ENCODE measurements around the gene HP1BP3.

Gene HP1BP3

DNA sequence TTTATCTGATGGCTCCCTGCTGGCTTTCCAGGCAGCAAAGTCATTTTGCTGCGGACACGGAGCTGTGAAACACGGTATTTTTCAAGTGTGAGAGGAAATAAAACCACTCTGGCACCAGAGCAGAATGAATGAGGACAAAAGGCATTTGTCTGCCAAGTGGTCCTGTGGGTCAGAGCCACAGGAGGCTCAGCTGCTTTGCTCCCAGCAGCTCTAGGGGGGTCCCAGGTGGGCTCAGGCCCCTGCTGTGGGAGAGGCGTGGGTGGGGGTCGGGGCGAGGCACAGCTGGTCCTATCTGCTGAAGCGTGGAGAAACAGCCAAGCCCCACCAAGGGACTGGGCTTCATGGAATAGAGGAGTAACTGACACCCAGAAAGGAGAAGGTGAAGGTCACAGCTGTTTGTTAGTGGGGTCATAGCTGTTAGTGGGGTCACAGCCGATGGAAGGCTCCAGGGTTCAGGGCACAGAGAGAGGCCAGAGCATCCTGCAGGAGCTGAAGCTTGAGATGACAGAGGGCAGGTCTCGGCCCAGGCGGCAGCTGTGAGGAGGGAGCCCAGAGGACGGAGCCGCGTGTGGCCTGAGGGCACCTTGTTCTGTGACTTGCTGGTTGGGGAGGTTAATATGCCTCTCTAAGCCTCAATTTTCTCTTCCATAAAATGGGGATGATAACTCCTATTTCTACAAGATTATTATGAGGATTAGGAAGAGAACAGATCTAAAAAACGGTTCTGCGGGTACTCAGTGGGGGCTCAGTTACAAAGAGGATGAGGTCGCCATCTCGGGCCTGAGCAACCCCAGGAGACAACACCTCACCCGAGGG is 76.4 kb downstream of the HP1BP3 start:
- Histone ChIP-seq H3K27me3 (ENCODE audit: control insufficient read depth, low read length) (no peaks in the 10 kb centered on the region), H3K4me1 (ENCODE audit: control insufficient read depth, low read length) (no peaks in the 10 kb centered on the region), H3F3A (ENCODE audit: control insufficient read depth, insufficient read depth) (no peaks in the 10 kb centered on the region), H3K36me3 (ENCODE audit: control insufficient read depth, low read length) (no peaks in the 10 kb centered on the region), H3K27ac (ENCODE audit: low read depth, low read length) (no peak overlapping the region), H3K9me2 (replicated peaks; ENCODE audit: control insufficient read depth, low read length) (no peaks in the 10 kb centered on the region), H3K79me2 (ENCODE audit: control insufficient read depth, low read length) (no peaks in the 10 kb centered on the region), H3K9me3 (ENCODE audit: control insufficient read depth, insufficient read depth, low read length) (no peaks in the 10 kb centered on the region), H4K20me1 (ENCODE audit: control insufficient read depth, insufficient read depth, low read depth, low read length) (no peaks in the 10 kb centered on the region), H3K4me2 (ENCODE audit: low read length) (no peak overlapping the region), H3K4me3 (ENCODE audit: low read length) (no peak overlapping the region)
- TF ChIP-seq EZH2phosphoT487 (IDR thresholded peaks at IDR 0.05; ENCODE audit: borderline replicate concordance, low read length) = no peak
- TF ChIP-seq, protein P1, sequence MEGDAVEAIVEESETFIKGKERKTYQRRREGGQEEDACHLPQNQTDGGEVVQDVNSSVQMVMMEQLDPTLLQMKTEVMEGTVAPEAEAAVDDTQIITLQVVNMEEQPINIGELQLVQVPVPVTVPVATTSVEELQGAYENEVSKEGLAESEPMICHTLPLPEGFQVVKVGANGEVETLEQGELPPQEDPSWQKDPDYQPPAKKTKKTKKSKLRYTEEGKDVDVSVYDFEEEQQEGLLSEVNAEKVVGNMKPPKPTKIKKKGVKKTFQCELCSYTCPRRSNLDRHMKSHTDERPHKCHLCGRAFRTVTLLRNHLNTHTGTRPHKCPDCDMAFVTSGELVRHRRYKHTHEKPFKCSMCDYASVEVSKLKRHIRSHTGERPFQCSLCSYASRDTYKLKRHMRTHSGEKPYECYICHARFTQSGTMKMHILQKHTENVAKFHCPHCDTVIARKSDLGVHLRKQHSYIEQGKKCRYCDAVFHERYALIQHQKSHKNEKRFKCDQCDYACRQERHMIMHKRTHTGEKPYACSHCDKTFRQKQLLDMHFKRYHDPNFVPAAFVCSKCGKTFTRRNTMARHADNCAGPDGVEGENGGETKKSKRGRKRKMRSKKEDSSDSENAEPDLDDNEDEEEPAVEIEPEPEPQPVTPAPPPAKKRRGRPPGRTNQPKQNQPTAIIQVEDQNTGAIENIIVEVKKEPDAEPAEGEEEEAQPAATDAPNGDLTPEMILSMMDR (IDR thresholded peaks at IDR 0.05; ENCODE audit: low read depth, low read length, poor library complexity, severe bottlenecking) = no peak

DNA sequence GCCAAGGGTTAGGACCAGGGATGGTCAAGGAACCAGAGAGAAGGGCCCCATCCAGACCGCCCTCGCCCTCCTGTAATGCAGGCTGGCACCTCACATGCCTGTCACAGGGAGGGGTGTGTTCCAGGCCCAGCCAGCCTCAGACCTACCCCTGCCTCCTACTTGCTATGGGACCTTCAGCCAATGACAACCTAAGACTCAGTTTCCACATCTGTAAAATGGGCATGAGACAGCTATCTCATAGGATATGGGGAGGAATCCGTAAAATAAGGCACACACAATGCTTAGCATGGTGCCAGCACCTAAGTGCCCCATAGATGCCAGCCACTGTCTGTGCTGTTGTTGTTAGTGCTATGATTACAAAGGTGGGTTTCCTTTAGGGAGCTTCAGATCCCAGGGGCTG is 77.2 kb downstream of the HP1BP3 start:
- TF ChIP-seq, protein P1 (IDR thresholded peaks at IDR 0.05; ENCODE audit: low read depth, low read length, poor library complexity, severe bottlenecking) = no peak
- TF ChIP-seq EZH2phosphoT487 (IDR thresholded peaks at IDR 0.05; ENCODE audit: borderline replicate concordance, low read length) = no peak
- Histone ChIP-seq H4K20me1 (ENCODE audit: control insufficient read depth, insufficient read depth, low read depth, low read length) (no peaks in the 10 kb centered on the region), H3K36me3 (ENCODE audit: control insufficient read depth, low read length) (no peaks in the 10 kb centered on the region), H3K4me3 (ENCODE audit: low read length) (no peak overlapping the region), H3K9me2 (replicated peaks; ENCODE audit: control insufficient read depth, low read length) (no peaks in the 10 kb centered on the region), H3F3A (ENCODE audit: control insufficient read depth, insufficient read depth) (no peaks in the 10 kb centered on the region), H3K27ac (ENCODE audit: low read depth, low read length) (no peak overlapping the region), H3K27me3 (ENCODE audit: control insufficient read depth, low read length) (no peaks in the 10 kb centered on the region), H3K4me2 (ENCODE audit: low read length) (no peak overlapping the region), H3K4me1 (ENCODE audit: control insufficient read depth, low read length) (no peaks in the 10 kb centered on the region), H3K79me2 (ENCODE audit: control insufficient read depth, low read length) (no peaks in the 10 kb centered on the region), H3K9me3 (ENCODE audit: control insufficient read depth, insufficient read depth, low read length) (no peaks in the 10 kb centered on the region)

DNA sequence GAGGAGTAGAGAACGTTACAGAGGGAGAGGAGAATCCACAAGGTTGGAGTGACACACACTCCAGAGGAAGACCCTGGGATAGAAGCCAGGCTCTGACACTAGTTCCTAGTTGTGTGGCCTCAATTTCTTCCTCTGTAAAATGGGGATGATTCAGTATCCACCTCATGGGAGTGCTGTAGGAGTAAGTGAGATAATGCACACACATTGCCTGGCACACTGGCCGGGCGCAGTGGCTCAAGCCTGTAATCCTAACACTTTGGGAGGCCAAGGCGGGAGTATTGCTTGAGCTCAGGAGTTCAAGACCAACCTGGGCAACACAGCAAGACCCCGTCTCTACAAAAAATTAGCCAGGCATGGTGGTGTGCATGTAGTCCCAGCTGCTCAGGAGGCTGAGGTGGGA is 78.2 kb downstream of the HP1BP3 start:
- Histone ChIP-seq H3K4me1 (ENCODE audit: control insufficient read depth, low read length) (no peaks in the 10 kb centered on the region), H3K4me2 (ENCODE audit: low read length) (no peak overlapping the region), H4K20me1 (ENCODE audit: control insufficient read depth, insufficient read depth, low read depth, low read length) (no peaks in the 10 kb centered on the region), H3K79me2 (ENCODE audit: control insufficient read depth, low read length) (no peaks in the 10 kb centered on the region), H3K36me3 (ENCODE audit: control insufficient read depth, low read length) (no peaks in the 10 kb centered on the region), H3K9me2 (replicated peaks; ENCODE audit: control insufficient read depth, low read length) (no peaks in the 10 kb centered on the region), H3K27ac (ENCODE audit: low read depth, low read length) (no peak overlapping the region), H3K9me3 (ENCODE audit: control insufficient read depth, insufficient read depth, low read length) (no peaks in the 10 kb centered on the region), H3F3A (ENCODE audit: control insufficient read depth, insufficient read depth) (no peaks in the 10 kb centered on the region), H3K4me3 (ENCODE audit: low read length) (no peak overlapping the region), H3K27me3 (ENCODE audit: control insufficient read depth, low read length) (no peaks in the 10 kb centered on the region)
- TF ChIP-seq, protein P1 (IDR thresholded peaks at IDR 0.05; ENCODE audit: low read depth, low read length, poor library complexity, severe bottlenecking) = no peak
- no peak for TF ChIP-seq EZH2phosphoT487 (IDR thresholded peaks at IDR 0.05; ENCODE audit: borderline replicate concordance, low read length)

Measured in DOHH2 (cell line).